ENCODE measurements around the gene WDR53. TPM values are rescaled to one million over a fixed set of nuclear protein-coding genes. Genes with fewer than 3 reads are reported as not detected.

The WDR53 gene
- polyA plus RNA-seq, 1 donor (not counting 4 experiments of a cell fraction or from before 2014, with no cell fraction given), result 14.2 TPM

GRCh38 chr3:196609343-196609775 lies 41.0 kb upstream of the WDR53 start:
- dilution Hi-C loops (cut with MboI; ENCODE audit: extremely low pct_ligation_motif_present, low sequenced_read_pairs), result no loop called here
- TF ChIP-seq CTCF (optimal IDR thresholded peaks at IDR 0.05 in 1 of 3, IDR thresholded peaks at IDR 0.05 in 1 of 3, conservative IDR thresholded peaks at IDR 0.05 in 1 of 3; ENCODE audit: extremely low read depth in 1 of 3, insufficient read depth in 2 of 3, low read length in 3 of 3) (peak; percentile 61 to 94 (median 82)), EZH2 (IDR thresholded peaks at IDR 0.05; ENCODE audit: low read length) (no peak)
- Histone ChIP-seq H3K4me1 (ENCODE audit: control insufficient read depth, extremely low read depth, insufficient read depth, low read length) (no peaks in the 10 kb centered on the region), H3K36me3 (ENCODE audit: control insufficient read depth in 2 of 2, extremely low read depth in 1 of 2, insufficient read depth in 2 of 2, low read length in 2 of 2) (no peaks in the 10 kb centered on the region), H3K9ac (ENCODE audit: control insufficient read depth, extremely low read depth, insufficient read depth, low read length) (no peak overlapping the region), H3K4me3 (ENCODE audit: control insufficient read depth in 2 of 3, extremely low read depth in 1 of 3, insufficient read depth in 2 of 3, low read depth in 1 of 3, low read length in 3 of 3) (no peak overlapping the region), H2AFZ (ENCODE audit: control insufficient read depth, low read length) (no peak overlapping the region), H3K9me1 (ENCODE audit: control insufficient read depth, extremely low read depth, insufficient read depth, low read length) (no peaks in the 10 kb centered on the region), H3K27ac (ENCODE audit: control insufficient read depth, insufficient read depth, low read length) (no peak overlapping the region), H4K20me1 (ENCODE audit: control insufficient read depth, extremely low read depth, insufficient read depth, low read length) (no peaks in the 10 kb centered on the region), H3K4me2 (ENCODE audit: control insufficient read depth, extremely low read depth, insufficient read depth, low read depth, low read length) (peak overlapping the region; percentile 17), H3K79me2 (ENCODE audit: control insufficient read depth, insufficient read depth, low read length) (no peaks in the 10 kb centered on the region), H3K27me3 (ENCODE audit: control insufficient read depth, extremely low read depth, insufficient read depth, low read length) (peaks cover 3% of the 10 kb centered on the region), H3K9me3 (ENCODE audit: control insufficient read depth, low read depth, low read length) (no peaks in the 10 kb centered on the region)
- DNase-seq (ENCODE audit: low read depth, low spot score) (peak; percentile 66), FAIRE-seq (peak; percentile 62)

- H3K9me1 ChIP-seq (ENCODE audit: control insufficient read depth, extremely low read depth, insufficient read depth, low read length), result no peaks in the 10 kb centered on the region
- no peak overlapping the region for H3K4me2 ChIP-seq (ENCODE audit: control insufficient read depth, extremely low read depth, insufficient read depth, low read depth, low read length)
- DNase-seq (ENCODE audit: low read depth, low spot score) (no peak), FAIRE-seq (no peak)
- no peak for TF ChIP-seq CTCF (optimal IDR thresholded peaks at IDR 0.05 in 1 of 3, IDR thresholded peaks at IDR 0.05 in 1 of 3, conservative IDR thresholded peaks at IDR 0.05 in 1 of 3; ENCODE audit: extremely low read depth in 1 of 3, insufficient read depth in 2 of 3, low read length in 3 of 3)
- no peak for TF ChIP-seq EZH2 (IDR thresholded peaks at IDR 0.05; ENCODE audit: low read length)
- no peaks in the 10 kb centered on the region for H3K9me3 ChIP-seq (ENCODE audit: control insufficient read depth, low read depth, low read length)
- H3K9ac ChIP-seq (ENCODE audit: control insufficient read depth, extremely low read depth, insufficient read depth, low read length), result no peak overlapping the region
- H2AFZ ChIP-seq (ENCODE audit: control insufficient read depth, low read length), result no peak overlapping the region
- no peaks in the 10 kb centered on the region for H3K4me1 ChIP-seq (ENCODE audit: control insufficient read depth, extremely low read depth, insufficient read depth, low read length)
- H3K36me3 ChIP-seq (ENCODE audit: control insufficient read depth in 2 of 2, extremely low read depth in 1 of 2, insufficient read depth in 2 of 2, low read length in 2 of 2), result no peaks in the 10 kb centered on the region
- no peak overlapping the region for H3K4me3 ChIP-seq (ENCODE audit: control insufficient read depth in 2 of 3, extremely low read depth in 1 of 3, insufficient read depth in 2 of 3, low read depth in 1 of 3, low read length in 3 of 3)
- H3K27ac ChIP-seq (ENCODE audit: control insufficient read depth, insufficient read depth, low read length), result no peak overlapping the region
- no peaks in the 10 kb centered on the region for H3K79me2 ChIP-seq (ENCODE audit: control insufficient read depth, insufficient read depth, low read length)
- H4K20me1 ChIP-seq (ENCODE audit: control insufficient read depth, extremely low read depth, insufficient read depth, low read length), result no peaks in the 10 kb centered on the region
- dilution Hi-C loops (cut with MboI; ENCODE audit: extremely low pct_ligation_motif_present, low sequenced_read_pairs), result no loop called here
- peaks cover 3% of the 10 kb centered on the region for H3K27me3 ChIP-seq (ENCODE audit: control insufficient read depth, extremely low read depth, insufficient read depth, low read length)
Measured at GRCh38 chr3:196608693-196609092, 40.3 kb upstream of the WDR53 start.

All from keratinocyte (primary cell).